H1 (cell line): ENCODE measurements around the gene RPL23. TPM values are rescaled to one million over a fixed set of nuclear protein-coding genes. Genes with fewer than 3 reads are reported as not detected.

Experiments
- CTCF ChIA-PET: fragments of 300-600 bp; sonication (Branson Sonifier 250); formaldehyde crosslinking; loops from one replicate; lab custom pipeline; 2021; ENCODE audit not compliant: partially characterized antibody; lab: Charles Lee
- POLR2A ChIA-PET: fragments of 300-600 bp; sonication (Branson Sonifier 250); formaldehyde crosslinking; loops from one replicate; lab custom pipeline; 2021; ENCODE audit warnings: inconsistent platforms; ENCODE audit not compliant: partially characterized antibody; lab: Charles Lee
- DNase-seq, 2 experiments: peaks; one replicate each; pipeline versions ENCODE4 v3.0.0 to v3.0.0-alpha.2; 2010 to 2022; ENCODE audit warnings: low spot score in 2 of 2, low read depth in 1 of 2, mixed read lengths in 1 of 2
- FAIRE-seq: peaks from 2 replicates; lab custom pipeline; 2011; peaks lifted over from hg19 to GRCh38; lab: Jason Lieb, UNC
- H2AFZ ChIP-seq: 2 replicates; pipeline ENCODE4 v1.8.1; 2012; ENCODE audit warnings: low read length, inconsistent platforms
- H2AK5ac ChIP-seq: 2 replicates; pipeline ENCODE4 v1.6.1; 2013; ENCODE audit warnings: low read depth, low read length
- H2BK120ac ChIP-seq: replicated peaks from 2 replicates; pipeline ENCODE3; 2013; ENCODE audit warnings: low read depth, low read length, inconsistent platforms
- H2BK12ac ChIP-seq: 2 replicates; pipeline ENCODE4 v1.6.1; 2013; ENCODE audit warnings: low read depth, low read length
- H2BK15ac ChIP-seq: 2 replicates; pipeline ENCODE4 v1.6.1; 2013; ENCODE audit warnings: low read length
- H2BK20ac ChIP-seq: 2 replicates; pipeline ENCODE4 v1.6.1; 2013; ENCODE audit warnings: low read length
- H2BK5ac ChIP-seq: 2 replicates; pipeline ENCODE4 v1.6.1; 2013; ENCODE audit warnings: low read depth, low read length
- H3K14ac ChIP-seq: 2 replicates; pipeline ENCODE4 v1.6.1; 2013; ENCODE audit warnings: inconsistent platforms; ENCODE audit not compliant: insufficient read length
- H3K18ac ChIP-seq: 2 replicates; pipeline ENCODE4 v1.6.1; 2013; ENCODE audit warnings: low read length; ENCODE audit errors: extremely low read depth
- H3K23ac ChIP-seq: 2 replicates; pipeline ENCODE4 v1.6.1; 2013; ENCODE audit warnings: inconsistent platforms; ENCODE audit not compliant: insufficient read length
- H3K23me2 ChIP-seq: 2 replicates; pipeline ENCODE4 v1.6.1; 2013; ENCODE audit warnings: low read depth, low read length
- H3K27ac ChIP-seq: 2 replicates; pipeline ENCODE4 v1.6.1; 2011; ENCODE audit warnings: low read depth, low read length, inconsistent platforms
- H3K27me3 ChIP-seq, 4 experiments: replicated peaks in 1 of 4; 1 replicate in 1 of 4; 2 replicates in 3 of 4; pipeline versions ENCODE4 v1.6.1 to v1.8.1; 2011 to 2013; ENCODE audit warnings: low read length in 3 of 4, mild to moderate bottlenecking in 3 of 4, inconsistent platforms in 2 of 4, mixed read lengths in 2 of 4, moderate library complexity in 1 of 4; ENCODE audit not compliant: control insufficient read depth in 3 of 4, insufficient read depth in 3 of 4; ENCODE audit errors: extremely low read depth in 1 of 4
- H3K36me3 ChIP-seq, 4 experiments: 2 replicates each; pipeline versions ENCODE4 v1.6.1 to v1.8.1; 2011 to 2013; ENCODE audit warnings: mild to moderate bottlenecking in 4 of 4, low read length in 3 of 4, moderate library complexity in 2 of 4, control low read depth in 1 of 4, inconsistent platforms in 1 of 4; ENCODE audit not compliant: insufficient read depth in 4 of 4, control insufficient read depth in 2 of 4
- H3K4ac ChIP-seq: replicated peaks from 2 replicates; pipeline ENCODE3; 2013; ENCODE audit warnings: low read length, low read depth, mixed read lengths, inconsistent platforms; ENCODE audit not compliant: insufficient read length
- H3K4me1 ChIP-seq, 4 experiments: replicated peaks in 1 of 4; 1 replicate in 1 of 4; 2 replicates in 3 of 4; pipeline versions ENCODE4 v1.6.1 to v1.8.1; 2011 to 2013; ENCODE audit warnings: low read length in 3 of 4, inconsistent platforms in 2 of 4, mixed read lengths in 1 of 4; ENCODE audit not compliant: insufficient read depth in 4 of 4, control insufficient read depth in 3 of 4
- H3K4me2 ChIP-seq, 2 experiments: 2 replicates each; pipeline versions ENCODE4 v1.6.1 to v1.8.1; 2011 to 2013; ENCODE audit warnings: low read depth in 2 of 2, low read length in 2 of 2, control low read depth in 1 of 2, inconsistent platforms in 1 of 2, mild to moderate bottlenecking in 1 of 2; ENCODE audit not compliant: insufficient read depth in 1 of 2
- H3K4me3 ChIP-seq, 4 experiments: fragments of 200-600, 300-600 bp in 1 of 4; sonication (generic), shearing (Covaris generic), sonication (Bioruptor Twin) in 1 of 4; 2 replicates each; pipeline versions ENCODE4 v1.5.1 to v1.8.1; 2011 to 2016; ENCODE audit warnings: low read length in 4 of 4, low read depth in 3 of 4, control low read depth in 2 of 4, inconsistent platforms in 2 of 4, mild to moderate bottlenecking in 2 of 4, mixed read lengths in 1 of 4, moderate library complexity in 1 of 4; ENCODE audit not compliant: insufficient read depth in 2 of 4; ENCODE audit errors: extremely low read depth in 1 of 4
- H3K56ac ChIP-seq: replicated peaks from 2 replicates; pipeline ENCODE3; 2013; ENCODE audit warnings: low read depth, mild to moderate bottlenecking, mixed read lengths, low read length, inconsistent platforms; ENCODE audit not compliant: insufficient read length
- H3K79me1 ChIP-seq: 2 replicates; pipeline ENCODE4 v1.6.1; 2013; ENCODE audit warnings: low read depth, low read length, control low read depth
- H3K79me2 ChIP-seq, 2 experiments: 2 replicates each; pipeline versions ENCODE4 v1.6.1 to v1.8.1; 2012 to 2013; ENCODE audit warnings: low read length in 2 of 2, mild to moderate bottlenecking in 2 of 2, inconsistent platforms in 1 of 2; ENCODE audit not compliant: insufficient read depth in 2 of 2, control insufficient read depth in 1 of 2
- H3K9ac ChIP-seq, 4 experiments: replicated peaks in 1 of 4; 1 replicate in 1 of 4; 2 replicates in 3 of 4; pipeline versions ENCODE4 v1.6.1 to v1.8.1; 2011 to 2013; ENCODE audit warnings: low read depth in 3 of 4, low read length in 3 of 4, control low read depth in 2 of 4, mild to moderate bottlenecking in 2 of 4, moderate library complexity in 2 of 4, inconsistent platforms in 1 of 4; ENCODE audit errors: extremely low read depth in 1 of 4
- H3K9me3 ChIP-seq, 2 experiments: 2 replicates each; pipeline versions ENCODE4 v1.6.1 to v1.8.1; 2012 to 2013; ENCODE audit warnings: mild to moderate bottlenecking in 2 of 2, moderate library complexity in 2 of 2, control low read depth in 1 of 2, inconsistent platforms in 1 of 2, low read depth in 1 of 2, low read length in 1 of 2, mixed read lengths in 1 of 2; ENCODE audit not compliant: insufficient read depth in 2 of 2
- H4K20me1 ChIP-seq, 2 experiments: replicated peaks in 1 of 2; 2 replicates each; pipeline versions ENCODE3 to v1.8.1; 2011 to 2013; ENCODE audit warnings: inconsistent platforms in 2 of 2, low read length in 2 of 2, mild to moderate bottlenecking in 1 of 2; ENCODE audit not compliant: insufficient read depth in 2 of 2, control insufficient read depth in 1 of 2
- H4K5ac ChIP-seq: 2 replicates; pipeline ENCODE4 v1.6.1; 2013; ENCODE audit warnings: low read length, low read depth, mixed read lengths, inconsistent platforms; ENCODE audit not compliant: insufficient read length
- H4K8ac ChIP-seq: 2 replicates; pipeline ENCODE4 v1.8.0; 2013; ENCODE audit warnings: mild to moderate bottlenecking, moderate library complexity, low read length, inconsistent platforms; ENCODE audit not compliant: insufficient read depth; ENCODE audit errors: extremely low read depth
- H4K91ac ChIP-seq: replicated peaks from 2 replicates; pipeline ENCODE3; 2013; ENCODE audit warnings: low read length, mixed read lengths, inconsistent platforms; ENCODE audit not compliant: insufficient read length
- PHF8 ChIP-seq: fragments of 200-600 bp; sonication (generic); conservative IDR thresholded peaks from 2 replicates; pipeline ENCODE4 v1.7.1; 2012; ENCODE audit warnings: low read depth, mild to moderate bottlenecking, inconsistent platforms, low read length, moderate library complexity
- POU5F1 ChIP-seq: IDR thresholded peaks from 2 replicates; pipeline ENCODE4 v1.6.1; 2011; ENCODE audit warnings: low read depth, mild to moderate bottlenecking, low read length, moderate library complexity
- TEAD4 ChIP-seq: IDR thresholded peaks from 2 replicates; pipeline ENCODE4 v1.6.1; 2012; ENCODE audit warnings: low read depth, low read length, inconsistent platforms, mixed read lengths
- ZNF274 ChIP-seq: IDR thresholded peaks from 2 replicates; pipeline ENCODE4 v1.7.0; 2012; ENCODE audit warnings: low read length, borderline replicate concordance; ENCODE audit errors: extremely low read depth
- WGBS, 2 experiments: shearing (Covaris generic) in 1 of 2; methylation state at CpG; one replicate each; pipeline versions ENCODE4 v1.1.6 to v1.1.7; 2013 to 2015; ENCODE audit warnings: low lambda C conversion rate in 2 of 2, mixed read lengths in 2 of 2, inconsistent platforms in 1 of 2, low coverage in 1 of 2, missing lambda C conversion rate in 1 of 2; ENCODE audit not compliant: insufficient replicate concordance in 2 of 2, insufficient coverage in 1 of 2, insufficient read length in 1 of 2; ENCODE audit errors: extremely low coverage in 1 of 2, missing lambda C conversion rate in 1 of 2; 5-methylcytosine and 5-hydroxymethylcytosine counted together
- polyA plus RNA-seq, 7 experiments: library from polyadenylated mRNA; depleted of rRNA in 3 of 7; stranded (reverse) in 5 of 7; unstranded in 2 of 7; fragments of >200 nt in 5 of 7; fragments of 200-250 nt in 2 of 7; gene quantifications; 1 replicate in 5 of 7; 2 replicates in 1 of 7; 4 replicates in 1 of 7; pipeline versions ENCODE4 v1.2.1 to v1.2.3, GENCODE V29; 2011 to 2013; ENCODE audit warnings: missing spikeins in 2 of 7, mixed read lengths in 2 of 7
- total RNA-seq: library from RNA; stranded (reverse); fragmentation: NEBNext Ultra II Directional; extraction: Animal tissue kit (Norgen Biotek cat#: 25700); gene quantifications from 2 replicates; pipeline ENCODE4 v1.2.1, GENCODE V29; 2021

Gene RPL23
- total and polyA plus RNA-seq, 2 of the 8 experiments (the other 6 are each of a cell fraction or from before 2014, with no cell fraction given) = 2,148 to 2,502 TPM

DNA sequence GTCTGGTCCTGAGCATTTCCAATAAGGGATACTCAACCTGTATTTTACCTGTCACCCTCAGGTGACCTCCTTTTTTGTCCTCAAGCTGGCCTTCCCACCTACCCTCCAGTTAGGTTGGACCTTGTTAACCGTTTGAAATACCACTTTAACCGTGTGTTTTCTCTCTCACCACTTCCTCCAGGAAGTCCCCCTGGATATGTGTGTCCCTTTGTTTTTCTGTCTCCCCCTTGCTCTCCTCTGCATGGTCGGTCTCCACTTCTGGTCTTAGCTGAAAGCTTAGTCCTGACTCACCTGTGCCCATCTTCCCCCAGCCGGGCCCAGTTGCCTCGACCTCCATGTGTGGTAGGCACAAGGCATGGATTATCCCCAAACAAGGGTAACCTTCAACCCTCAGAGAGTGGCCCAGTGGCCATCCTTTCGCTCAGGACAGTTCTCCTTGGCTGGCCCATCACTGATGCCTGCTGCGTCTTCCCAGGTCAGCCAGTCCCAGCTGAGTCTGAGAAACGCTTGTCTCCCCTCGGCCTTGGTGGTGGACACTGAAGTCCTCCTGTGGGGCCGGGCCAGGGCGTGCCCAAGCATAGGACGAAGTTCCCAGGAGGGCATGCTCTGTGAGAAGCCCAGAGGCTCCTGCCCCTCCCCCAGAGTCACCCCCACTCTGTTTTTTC is 36.4 kb upstream of the RPL23 start:
- no peak overlapping the region; the same call in 1 of the 2 replicates for H3K27ac ChIP-seq
- peaks cover 12% of the 10 kb centered on the region for H3K79me1 ChIP-seq
- POLR2A ChIA-PET = interaction anchor here (0.6 to 1.4 kb wide), 5 partner anchors 12 to 313 kb away, joined by 3 to 4 read pairs (median 3); no protein-coding TSS in a partner anchor
- H2BK12ac ChIP-seq = no peak overlapping the region
- H2BK20ac ChIP-seq = no peak overlapping the region
- no peak overlapping the region for H3K23ac ChIP-seq
- H2BK15ac ChIP-seq = no peak overlapping the region
- no peak overlapping the region for H2AFZ ChIP-seq
- no peak overlapping the region for H3K4ac ChIP-seq
- H3K79me2 ChIP-seq = peaks cover 0 to 39% of the 10 kb centered on the region in 2 experiments; a peak in 2 of 4 replicates
- CTCF ChIA-PET = interaction anchor here (1.6 kb wide), 1 partner anchor 25 kb away, joined by 4 read pairs; no protein-coding TSS in a partner anchor
- no peak overlapping the region for H4K8ac ChIP-seq
- peaks cover 7 to 18% of the 10 kb centered on the region in 2 experiments for H4K20me1 ChIP-seq
- no peak overlapping the region for H3K9ac ChIP-seq
- H3K36me3 ChIP-seq = peaks cover 0 to 18% (median 12%) of the 10 kb centered on the region in 4 experiments; a peak in 7 of 8 replicates
- H3K18ac ChIP-seq = peak overlapping the region; percentile 32; the same call in 1 of the 2 replicates
- peaks cover 7 to 21% (median 14%) of the 10 kb centered on the region in 4 experiments for H3K4me1 ChIP-seq
- H3K23me2 ChIP-seq = no peaks in the 10 kb centered on the region
- no peak for FAIRE-seq
- H2BK5ac ChIP-seq = peak overlapping the region; percentile 52; the same call in 1 of the 2 replicates
- no peak for DNase-seq
- no peak overlapping the region for H2AK5ac ChIP-seq
- no peak overlapping the region for H2BK120ac ChIP-seq
- no peak overlapping the region for H4K91ac ChIP-seq
- H4K5ac ChIP-seq = no peak overlapping the region
- H3K9me3 ChIP-seq = no peaks in the 10 kb centered on the region
- no peak overlapping the region for H3K56ac ChIP-seq
- H3K14ac ChIP-seq = no peak overlapping the region
- 89% methylated on average over 12 of the region's 12 CpGs; no CpG with 5 or more reads in 1 of the 2 experiments for WGBS, 2 experiments
- H3K4me3 ChIP-seq = no peak overlapping the region
- no peak overlapping the region for H3K4me2 ChIP-seq
- H3K27me3 ChIP-seq = no peaks in the 10 kb centered on the region
- TF ChIP-seq POU5F1 (no peak), TEAD4 (no peak), PHF8 (no peak), ZNF274 (no peak)
